HG02610 (cell line): ENCODE measurements around the gene DPAGT1.
"Not testable (repeated sequence)": the region's sequence is repeated elsewhere in the genome, so short reads cannot be mapped to it uniquely, and the experiment has no call there.

ENCODE experiments used
- ATAC-seq: cut with Tn5 transposase; IDR thresholded peaks from one replicate; pipeline ENCODE4 v1.9.1; 2021; ENCODE audit warnings: mild to moderate bottlenecking, moderate library complexity; ENCODE audit not compliant: unreplicated experiment

The DPAGT1 gene

GRCh38 chr11:119116235-119116594 lies 14.6 kb upstream of the DPAGT1 start:
- no peak for ATAC-seq

- ATAC-seq, result no peak
Observed at GRCh38 chr11:119115484-119116234, 14.0 kb upstream of the DPAGT1 start.

- no peak for ATAC-seq
Observed at GRCh38 chr11:119114351-119114750, 12.7 kb upstream of the DPAGT1 start.

- ATAC-seq, result no peak
Observed at GRCh38 chr11:119113716-119114115, 12.1 kb upstream of the DPAGT1 start.

- no peak for ATAC-seq
Observed at GRCh38 chr11:119112314-119113020, 10.8 kb upstream of the DPAGT1 start.

- ATAC-seq, result no peak
Observed at GRCh38 chr11:119111361-119111925, 9.8 kb upstream of the DPAGT1 start.

- no peak for ATAC-seq
Observed at GRCh38 chr11:119110439-119110838, 8.8 kb upstream of the DPAGT1 start.

- ATAC-seq, result no peak
Observed at GRCh38 chr11:119109843-119110242, 8.2 kb upstream of the DPAGT1 start.

GRCh38 chr11:119108857-119109221 lies 7.2 kb upstream of the DPAGT1 start:
- no peak for ATAC-seq

- ATAC-seq, result no peak
Observed at GRCh38 chr11:119108146-119108856, 6.6 kb upstream of the DPAGT1 start.

GRCh38 chr11:119107538-119108145 lies 6.0 kb upstream of the DPAGT1 start:
- ATAC-seq, result peak; percentile 14

GRCh38 chr11:119106564-119107537 lies 5.2 kb upstream of the DPAGT1 start, which contains the start of gene C2CD2L:
TSS of gene C2CD2L (plus strand) at chr11:119107344. CDS start at chr11:119107742, 398 bp downstream.
- ATAC-seq, result peak; percentile 77

- no peak for ATAC-seq
Observed at GRCh38 chr11:119103793-119104192, 2.1 kb upstream of the DPAGT1 start.

GRCh38 chr11:119103161-119103664 lies 1.6 kb upstream of the DPAGT1 start:
- ATAC-seq, result not testable (repeated sequence)

GRCh38 chr11:119100994-119101758 lies 477 bp downstream of the DPAGT1 start:
- peak; percentile 19 for ATAC-seq

- no peak for ATAC-seq
Observed at GRCh38 chr11:119100246-119100970, 1.2 kb downstream of the DPAGT1 start.

GRCh38 chr11:119099711-119100110 lies 1.9 kb downstream of the DPAGT1 start:
- ATAC-seq, result no peak
